AG10803 (cell line): ENCODE results near the gene CATSPERZ.
A peak's percentile ranks its signal among the peaks of the same experiment; 100 is the strongest.

Source experiments
- DNase-seq: peaks from one replicate; pipeline ENCODE4 v3.0.0; 2010; ENCODE audit warnings: low read depth
- H3K4me3 ChIP-seq: 2 replicates; pipeline ENCODE4 v1.5.1; 2011; ENCODE audit warnings: mild to moderate bottlenecking, low read length, control low read depth
- CTCF ChIP-seq: conservative IDR thresholded peaks from 2 replicates; pipeline ENCODE4 v1.5.1; 2011; ENCODE audit warnings: mild to moderate bottlenecking, low read length, control low read depth, inconsistent platforms

CATSPERZ gene

GRCh38 chr11:64341851-64342791 lies 42.0 kb downstream of the CATSPERZ start:
- H3K4me3 ChIP-seq = peak overlapping the region; percentile 55
- TF ChIP-seq CTCF = peak; percentile 29; the same call in 1 of the 2 replicates
- peak; percentile 88 for DNase-seq

GRCh38 chr11:64342869-64343745 lies 42.9 kb downstream of the CATSPERZ start:
- H3K4me3 ChIP-seq = peak overlapping the region; percentile 29; the same call in 1 of the 2 replicates
- no peak for TF ChIP-seq CTCF
- DNase-seq = no peak

- TF ChIP-seq CTCF = peak; percentile 9; the same call in 1 of the 2 replicates
- H3K4me3 ChIP-seq = no peak overlapping the region
- no peak for DNase-seq
Measured at GRCh38 chr11:64343767-64344559, 43.8 kb downstream of the CATSPERZ start.

DNA sequence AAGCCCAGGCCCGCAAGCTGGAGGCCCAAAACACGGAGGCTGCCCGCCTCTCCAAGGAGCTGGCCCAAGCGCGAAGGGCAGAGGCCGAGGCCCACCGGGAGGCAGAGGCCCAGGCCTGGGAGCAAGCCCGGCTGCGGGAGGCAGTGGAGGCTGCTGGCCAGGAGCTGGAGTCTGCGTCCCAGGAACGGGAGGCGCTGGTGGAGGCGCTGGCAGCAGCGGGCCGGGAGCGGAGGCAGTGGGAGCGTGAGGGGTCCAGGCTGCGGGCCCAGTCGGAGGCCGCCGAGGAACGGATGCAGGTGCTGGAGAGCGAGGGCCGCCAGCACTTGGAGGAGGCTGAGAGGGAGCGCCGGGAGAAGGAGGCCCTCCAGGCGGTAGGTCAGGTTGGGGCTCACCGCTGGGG lies 44.6 kb downstream of the CATSPERZ start:
- H3K4me3 ChIP-seq = no peak overlapping the region
- TF ChIP-seq CTCF = no peak
- DNase-seq = no peak

DNA sequence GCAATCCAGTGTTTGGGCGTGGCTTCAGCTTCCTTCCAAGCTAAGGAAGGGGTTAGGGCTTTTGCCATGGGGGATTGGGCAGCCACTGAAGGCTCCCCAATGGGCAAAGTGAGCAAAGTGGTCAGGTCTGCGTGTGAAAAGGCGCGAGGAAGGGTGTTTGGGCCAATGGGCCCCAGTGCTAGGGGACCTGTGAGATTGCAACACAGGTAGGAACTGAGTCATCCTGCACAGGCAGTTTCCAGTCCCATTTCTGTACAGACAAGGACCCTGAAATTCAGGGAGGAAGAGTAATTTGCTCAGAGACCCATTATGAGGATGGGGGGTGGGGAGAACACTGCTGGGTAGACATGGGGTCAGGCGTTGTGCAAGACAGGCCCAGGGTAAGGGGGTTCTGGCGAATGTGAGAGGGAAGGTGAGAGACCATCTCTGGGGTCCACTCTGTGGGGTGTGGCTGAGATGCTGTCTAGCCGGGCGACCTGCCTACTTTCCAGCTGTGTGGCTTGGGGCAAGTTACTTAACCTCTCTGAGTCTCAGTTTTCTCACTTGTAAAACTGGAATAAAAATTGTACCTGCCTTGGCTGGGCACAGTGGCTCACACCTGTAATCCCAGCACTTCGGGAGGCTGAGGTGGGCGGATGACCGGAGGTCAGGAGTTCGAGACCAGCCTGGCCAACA lies 47.2 kb downstream of the CATSPERZ start:
- H3K4me3 ChIP-seq = no peak overlapping the region
- TF ChIP-seq CTCF = no peak
- no peak for DNase-seq

- no peak for DNase-seq
- TF ChIP-seq CTCF = no peak
- no peak overlapping the region for H3K4me3 ChIP-seq
Measured at GRCh38 chr11:64348383-64349024, 48.3 kb downstream of the CATSPERZ start.
